Activated CD8-positive, alpha-beta memory T cell treated with anti-CD3 and anti-CD28 coated beads for 24 hours (primary cell): Measurements from ENCODE around the gene PFKL.

Experiments
- DNase-seq: peaks from one replicate; pipeline ENCODE4 v3.0.0-alpha.2; 2020

PFKL gene

DNA sequence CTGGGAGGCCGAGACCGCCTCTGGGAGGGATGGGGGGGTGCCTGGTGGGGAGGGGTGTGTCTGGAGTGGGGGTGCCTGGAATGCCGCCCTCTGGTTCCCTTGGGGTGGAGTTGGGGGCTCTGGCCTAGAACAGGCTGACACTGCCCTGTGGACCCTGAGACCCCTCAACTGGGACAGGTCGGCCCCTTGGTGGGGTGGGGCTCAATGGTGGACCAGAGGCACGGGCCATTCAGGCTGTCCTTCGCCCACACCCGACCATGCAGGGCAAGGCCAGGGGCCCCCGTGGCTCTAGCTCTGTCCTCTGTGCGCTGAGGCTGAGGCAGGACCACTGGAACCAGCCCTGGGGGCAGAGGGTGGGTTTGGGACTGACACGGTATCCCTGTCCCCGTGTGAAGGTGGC lies 14.7 kb downstream of the PFKL start:
- no peak for DNase-seq

DNA sequence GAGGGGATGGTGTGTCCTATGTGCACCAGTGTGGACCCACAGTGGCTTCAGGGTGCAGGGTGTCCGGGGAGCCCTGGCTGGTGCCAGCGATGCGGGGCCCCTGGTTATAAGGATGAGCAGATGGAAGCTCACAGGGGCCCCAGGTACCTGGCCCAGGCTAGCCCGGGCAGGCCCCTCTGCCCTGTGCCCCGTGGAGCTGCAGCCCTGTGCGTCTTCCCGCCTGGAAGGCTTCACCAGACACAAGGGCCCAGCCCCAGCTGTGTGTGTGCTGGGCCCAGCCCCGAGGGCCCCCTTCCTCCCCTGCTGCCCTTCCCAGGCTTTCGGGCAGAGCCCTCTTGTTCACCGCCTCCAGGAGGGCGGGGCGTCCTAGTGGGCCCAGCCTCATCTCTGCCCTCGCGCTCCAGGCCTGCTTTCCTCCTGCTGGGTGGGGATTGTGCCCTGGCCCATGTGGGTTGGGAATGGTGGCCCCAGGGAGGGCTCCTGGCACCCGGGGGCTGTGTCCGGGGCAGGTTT lies 15.9 kb downstream of the PFKL start:
- no peak for DNase-seq

DNA sequence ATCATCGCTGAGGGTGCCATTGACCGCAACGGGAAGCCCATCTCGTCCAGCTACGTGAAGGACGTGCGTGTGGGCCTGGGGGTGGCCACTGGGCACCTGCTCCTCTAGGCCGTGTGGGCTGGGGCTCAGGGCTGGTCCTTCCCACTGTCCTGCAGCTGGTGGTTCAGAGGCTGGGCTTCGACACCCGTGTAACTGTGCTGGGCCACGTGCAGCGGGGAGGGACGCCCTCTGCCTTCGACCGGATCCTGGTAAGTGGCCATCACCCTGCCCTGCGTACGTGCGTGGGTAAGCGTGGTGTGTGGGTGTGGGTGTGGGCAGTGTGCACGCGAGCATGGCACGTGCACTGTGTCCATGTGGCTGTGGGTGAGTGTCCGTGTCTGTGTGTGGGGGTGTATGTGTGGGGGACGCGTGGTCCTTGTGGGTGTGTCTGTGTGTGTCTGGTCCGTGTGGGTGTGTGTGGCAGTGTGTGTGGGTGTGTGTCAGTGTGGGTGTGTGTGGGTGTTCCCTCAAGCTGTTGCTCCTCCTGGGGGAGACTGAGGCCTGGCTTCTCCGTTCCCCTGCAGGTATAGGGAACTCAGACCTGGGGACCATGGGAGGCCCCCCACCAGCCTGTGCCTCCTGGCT lies 16.5 kb downstream of the PFKL start:
- no peak for DNase-seq

DNA sequence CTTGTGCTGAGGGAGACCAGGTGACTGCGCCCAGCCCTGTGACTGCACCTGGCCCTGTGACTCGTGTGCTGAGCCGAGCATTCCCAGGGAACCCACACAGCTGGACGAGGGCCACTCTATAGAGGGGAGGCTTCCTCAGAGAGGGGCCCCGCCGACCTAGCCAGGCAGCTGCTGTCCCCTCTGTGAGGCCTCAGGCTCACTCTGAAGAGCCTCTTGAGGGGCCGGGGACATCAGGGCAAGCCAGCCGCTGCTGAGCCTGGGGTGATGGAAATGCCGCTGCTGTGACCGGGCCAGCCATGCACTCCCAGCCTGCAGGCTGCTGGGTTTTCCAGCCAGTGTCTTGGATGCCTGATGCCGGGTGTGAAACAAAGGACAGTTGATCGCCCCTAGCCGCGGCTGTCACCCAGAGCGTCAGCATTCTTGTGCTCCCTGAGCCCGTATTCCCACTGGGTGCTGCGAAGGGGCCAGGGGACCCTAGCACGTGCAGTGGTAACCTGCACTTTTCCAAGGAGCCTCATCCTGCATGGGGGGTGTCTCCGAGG lies 17.5 kb downstream of the PFKL start:
- no peak for DNase-seq

DNA sequence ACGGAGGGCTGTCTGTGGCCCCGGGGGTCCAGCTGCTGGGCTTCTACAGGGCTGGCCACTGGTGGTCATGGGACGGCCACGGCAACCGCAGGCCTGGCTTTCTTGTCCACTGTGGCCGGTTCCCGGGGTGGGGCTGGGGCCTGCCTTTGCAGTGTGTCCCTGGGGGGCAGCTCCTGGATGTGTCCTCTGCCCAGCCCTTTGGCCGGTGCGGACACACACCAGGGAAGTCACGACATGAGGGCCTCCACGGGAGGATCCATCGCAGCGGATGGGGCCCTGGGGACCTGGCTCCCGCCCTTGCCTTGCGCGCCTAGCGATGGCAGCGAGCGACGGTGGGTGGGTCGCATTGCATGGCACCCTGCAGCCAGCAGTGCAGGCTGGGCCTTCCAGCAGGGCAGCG lies 18.0 kb downstream of the PFKL start:
- no peak for DNase-seq

DNA sequence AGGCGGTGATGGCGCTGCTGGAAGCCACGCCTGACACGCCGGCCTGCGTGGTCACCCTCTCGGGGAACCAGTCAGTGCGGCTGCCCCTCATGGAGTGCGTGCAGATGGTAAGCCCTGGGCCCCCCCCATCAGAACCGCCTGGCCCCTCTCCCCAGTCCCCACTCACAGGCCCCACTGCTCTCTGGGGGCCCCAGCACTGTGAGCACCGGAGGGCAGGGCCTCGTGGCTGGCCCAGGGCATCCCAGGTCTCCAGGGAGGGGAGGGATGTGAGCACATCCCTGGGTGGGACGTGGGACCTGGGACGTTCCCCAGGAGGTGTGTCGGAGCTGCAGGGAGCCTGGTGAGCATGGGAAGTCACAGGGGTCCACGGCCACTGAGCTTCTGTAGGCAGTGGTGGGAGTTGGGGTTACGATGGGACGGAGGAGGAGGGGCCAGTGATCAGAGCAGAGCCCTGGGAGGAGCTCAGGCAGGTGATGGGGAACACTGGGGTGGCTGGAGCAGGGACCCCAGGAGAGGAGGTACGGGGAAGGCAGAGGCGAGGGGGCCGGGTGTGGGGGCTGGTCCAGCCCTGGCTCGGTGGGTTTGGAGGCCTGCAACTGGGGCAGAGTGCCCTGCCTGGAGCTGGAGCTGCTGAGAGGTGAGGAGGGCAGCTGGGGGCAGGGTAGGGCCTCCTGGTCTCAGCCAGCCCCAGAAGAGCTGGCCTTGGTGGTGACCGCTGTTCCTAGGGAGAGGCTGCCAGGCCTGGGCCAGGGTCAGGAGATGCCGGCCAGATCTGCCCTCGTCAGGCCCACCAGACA lies 18.8 kb downstream of the PFKL start:
- DNase-seq: no peak

DNA sequence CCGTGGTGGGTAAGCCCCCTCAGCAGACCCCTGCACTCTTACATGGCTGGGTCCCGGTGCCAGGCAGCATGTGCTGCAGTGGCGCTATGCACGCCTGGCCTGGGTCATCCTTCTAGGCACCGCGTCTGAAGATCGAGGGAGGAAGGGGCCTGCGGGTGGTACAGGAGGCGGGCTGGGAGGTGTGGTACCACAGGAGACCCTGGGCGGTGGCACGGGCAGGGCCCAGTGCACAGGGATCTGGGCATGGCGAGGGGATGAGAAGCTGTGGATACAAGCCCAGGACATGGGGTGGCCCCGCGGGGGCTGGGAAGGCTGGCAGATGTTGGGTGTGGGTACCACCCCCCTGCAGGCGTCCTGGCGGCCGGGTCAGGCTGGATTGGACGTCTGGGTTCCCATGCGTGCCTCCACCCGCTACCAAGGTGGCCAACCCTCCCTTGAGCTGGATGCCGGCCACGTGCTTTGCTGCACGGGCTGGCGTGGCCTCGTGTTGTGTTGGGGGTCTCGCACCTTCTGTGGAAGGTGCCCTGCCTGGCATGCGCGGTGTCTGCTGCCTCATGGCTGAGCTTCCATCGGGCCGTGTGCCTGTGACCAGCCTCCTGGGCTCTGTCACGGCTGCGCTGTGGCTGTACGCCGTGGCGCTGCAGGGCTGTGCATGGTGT lies 19.7 kb downstream of the PFKL start:
- DNase-seq: no peak

DNA sequence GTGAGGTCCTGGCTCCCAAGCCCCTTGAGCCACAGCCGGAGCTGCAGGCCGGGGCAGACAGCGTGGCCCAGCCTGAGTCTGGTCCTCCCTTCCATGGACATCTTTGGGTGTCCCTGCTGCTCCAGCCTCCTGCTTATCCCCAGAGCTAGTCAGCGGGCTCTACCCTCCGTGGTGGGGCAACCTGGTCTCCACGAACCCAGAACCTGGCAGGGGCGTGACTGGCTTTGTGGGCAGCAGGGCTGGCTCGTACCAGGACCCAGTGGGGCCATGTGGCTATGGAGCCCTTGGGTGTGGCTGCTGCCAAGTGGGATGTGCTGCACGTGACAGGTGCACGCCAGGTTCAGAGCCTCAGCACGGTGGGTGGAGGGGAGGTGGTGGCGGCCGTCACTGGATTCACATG lies 21.0 kb downstream of the PFKL start:
- DNase-seq: no peak

DNA sequence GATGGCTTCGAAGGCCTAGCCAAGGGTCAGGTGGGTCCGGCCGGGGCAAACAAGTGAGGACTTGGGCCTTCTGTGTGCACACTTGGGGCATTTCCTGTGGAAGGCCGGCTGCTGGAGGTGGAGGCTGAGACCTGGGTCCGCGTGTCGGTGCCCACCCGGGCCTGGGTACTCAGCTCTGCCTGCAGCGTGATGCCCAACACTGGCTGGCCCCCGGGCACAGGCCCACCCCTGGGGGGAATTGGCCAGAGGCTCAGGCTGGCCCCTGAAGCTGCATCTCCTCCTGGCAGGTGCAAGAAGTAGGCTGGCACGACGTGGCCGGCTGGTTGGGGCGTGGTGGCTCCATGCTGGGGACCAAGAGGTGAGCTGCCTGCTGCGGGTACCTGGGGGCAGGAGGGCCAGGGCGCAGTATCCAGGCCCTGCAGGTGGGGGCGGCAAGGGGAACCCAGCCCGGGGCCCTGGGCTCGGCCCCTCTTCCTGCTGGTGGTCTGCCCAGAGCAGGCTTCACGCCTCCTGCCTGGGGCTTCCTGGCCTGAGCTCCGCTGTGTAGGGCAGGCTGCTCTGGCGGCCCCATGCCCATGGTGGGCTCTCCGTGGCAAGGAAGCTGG lies 22.1 kb downstream of the PFKL start:
- no peak for DNase-seq

DNA sequence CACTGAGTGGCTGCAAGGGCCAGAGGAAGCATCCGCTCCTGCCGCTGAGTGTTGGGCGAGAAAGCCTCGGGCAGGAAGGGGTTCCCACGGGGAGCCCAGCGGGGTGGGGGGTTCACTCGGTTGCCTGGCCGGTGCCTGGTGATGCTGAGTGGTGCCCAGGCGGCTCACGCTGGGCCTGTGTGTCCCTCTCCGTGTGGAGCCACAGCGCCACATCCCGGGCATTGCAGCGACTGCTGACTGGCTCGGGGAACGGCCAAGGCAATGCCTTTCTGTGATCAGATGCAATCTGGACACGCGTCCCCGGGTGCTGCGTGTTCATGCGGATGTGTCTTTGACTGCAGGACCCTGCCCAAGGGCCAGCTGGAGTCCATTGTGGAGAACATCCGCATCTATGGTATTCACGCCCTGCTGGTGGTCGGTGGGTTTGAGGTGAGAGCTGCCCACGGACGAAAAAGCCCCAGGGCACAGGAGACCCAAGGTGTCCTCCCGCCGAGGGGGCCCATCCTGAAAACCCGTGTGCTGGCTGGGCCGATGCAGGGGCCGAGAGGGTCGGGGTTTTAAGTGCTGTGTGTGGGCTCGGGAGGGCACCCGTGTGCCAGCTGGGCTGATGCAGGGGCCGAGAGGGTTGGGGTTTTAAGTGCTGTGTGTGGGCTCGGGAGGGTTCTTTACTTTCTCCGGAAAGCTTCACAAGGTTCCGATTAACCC lies 22.9 kb downstream of the PFKL start:
- DNase-seq: no peak

DNA sequence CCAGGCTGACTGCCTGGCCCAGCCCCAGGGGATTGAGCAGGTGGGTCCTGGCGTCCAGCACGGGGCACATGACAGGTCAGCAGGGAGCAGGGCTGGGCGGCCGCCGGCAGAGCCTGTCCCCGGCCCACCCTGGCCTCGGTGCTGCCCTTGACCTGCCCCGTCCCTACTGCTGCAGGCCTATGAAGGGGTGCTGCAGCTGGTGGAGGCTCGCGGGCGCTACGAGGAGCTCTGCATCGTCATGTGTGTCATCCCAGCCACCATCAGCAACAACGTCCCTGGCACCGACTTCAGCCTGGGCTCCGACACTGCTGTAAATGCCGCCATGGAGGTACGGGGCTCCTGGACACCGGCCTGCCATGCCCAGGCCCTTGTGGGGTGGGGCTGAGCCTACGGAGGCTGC lies 23.7 kb downstream of the PFKL start:
- DNase-seq: no peak

DNA sequence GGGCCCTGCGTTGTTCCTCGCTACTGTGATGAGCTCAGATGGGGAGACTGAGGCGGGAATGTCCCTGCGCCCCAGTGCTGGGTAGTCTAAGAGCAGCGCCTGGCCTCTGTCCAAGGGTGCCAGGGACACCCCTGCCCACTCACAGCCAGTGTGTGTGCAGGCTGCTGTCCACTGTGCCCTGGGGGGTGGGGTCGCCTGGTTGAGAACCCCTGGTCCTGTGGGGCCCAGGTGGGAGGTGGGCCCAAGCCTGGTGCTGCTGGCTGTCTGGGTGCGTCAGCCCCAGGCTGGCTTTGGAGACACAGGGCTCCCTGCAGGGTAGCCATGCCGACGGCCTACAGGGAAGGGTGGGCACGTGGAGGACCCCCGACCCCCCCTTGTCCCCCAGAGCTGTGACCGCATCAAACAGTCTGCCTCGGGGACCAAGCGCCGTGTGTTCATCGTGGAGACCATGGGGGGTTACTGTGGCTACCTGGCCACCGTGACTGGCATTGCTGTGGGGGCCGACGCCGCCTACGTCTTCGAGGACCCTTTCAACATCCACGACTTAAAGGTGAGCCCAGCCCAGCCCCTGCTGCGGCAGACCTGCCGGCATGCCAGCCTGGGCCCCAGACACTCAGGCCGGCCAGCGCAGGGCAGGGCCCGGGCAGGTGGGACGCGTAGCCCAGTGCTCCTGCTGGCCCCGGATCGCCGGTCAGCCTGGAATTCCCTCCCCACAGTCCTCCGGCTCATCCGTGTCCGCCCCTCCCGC lies 24.4 kb downstream of the PFKL start:
- no peak for DNase-seq

DNA sequence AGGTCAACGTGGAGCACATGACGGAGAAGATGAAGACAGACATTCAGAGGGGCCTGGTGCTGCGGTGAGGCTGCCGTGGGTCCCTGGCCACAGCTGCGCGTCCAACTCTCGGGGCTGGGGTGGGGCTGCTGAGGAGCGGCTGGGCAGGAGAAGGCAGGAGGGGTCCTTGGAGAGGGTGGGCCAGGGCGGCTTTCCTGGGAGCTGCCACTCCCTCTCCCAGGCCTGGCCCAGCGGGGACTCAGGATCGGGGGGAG lies 24.9 kb downstream of the PFKL start:
- DNase-seq: no peak

DNA sequence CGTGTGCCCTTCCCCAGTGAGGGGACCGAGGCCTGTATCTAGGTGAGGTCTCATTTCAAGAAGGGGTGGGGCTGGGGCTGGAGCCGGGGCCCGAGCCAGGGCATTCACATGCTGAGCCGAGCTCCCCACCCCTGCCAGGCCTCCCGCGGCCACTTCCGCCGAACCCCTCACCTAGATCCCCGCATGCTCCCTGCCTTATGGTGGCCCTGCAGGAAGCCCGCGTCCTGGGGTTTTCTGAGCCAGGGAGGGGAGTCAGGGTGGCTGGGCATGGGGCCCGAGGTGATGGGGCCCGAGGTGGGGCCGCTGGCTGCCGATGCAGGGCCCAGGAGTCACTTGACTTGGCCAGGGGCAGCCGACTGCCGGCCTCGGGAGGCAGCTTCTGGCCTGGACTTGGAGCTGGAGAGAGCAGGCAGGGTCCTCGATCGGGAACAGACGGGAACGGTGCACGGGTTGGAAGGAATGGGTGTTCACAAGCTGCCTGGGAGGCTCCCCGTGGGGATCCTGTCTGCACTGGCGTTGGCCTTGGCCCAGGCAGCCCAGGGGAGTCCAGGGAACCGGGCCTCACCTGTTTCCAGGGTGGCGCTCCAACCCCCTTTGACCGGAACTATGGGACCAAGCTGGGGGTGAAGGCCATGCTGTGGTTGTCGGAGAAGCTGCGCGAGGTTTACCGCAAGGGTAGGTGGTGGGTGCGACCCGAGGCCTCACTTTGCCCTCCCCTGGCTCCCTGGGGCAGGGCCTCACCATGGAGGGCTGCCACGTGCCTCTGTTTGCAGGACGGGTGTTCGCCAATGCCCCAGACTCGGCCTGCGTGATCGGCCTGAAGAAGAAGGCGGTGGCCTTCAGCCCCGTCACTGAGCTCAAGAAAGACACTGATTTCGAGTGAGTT lies 25.8 kb downstream of the PFKL start:
- DNase-seq: no peak

DNA sequence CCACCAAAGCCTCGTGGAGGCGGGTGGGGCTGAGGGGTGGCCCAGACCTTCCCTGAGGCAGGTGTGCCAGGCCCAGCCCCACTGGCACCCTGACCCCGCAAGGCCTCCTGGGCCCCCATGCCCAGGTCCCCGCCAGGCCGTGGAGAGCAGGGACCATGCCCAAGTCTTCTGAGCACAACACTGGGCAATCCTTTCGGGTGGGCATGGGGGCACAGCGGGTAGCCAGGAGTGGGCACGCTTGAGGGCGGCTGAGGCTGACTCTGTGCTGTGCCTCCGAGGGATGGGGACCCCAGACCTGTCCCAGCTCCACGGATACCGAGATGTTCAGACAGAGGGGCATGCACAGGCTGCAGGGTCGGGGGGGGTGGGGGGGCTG lies 26.4 kb downstream of the PFKL start:
- DNase-seq: no peak

DNA sequence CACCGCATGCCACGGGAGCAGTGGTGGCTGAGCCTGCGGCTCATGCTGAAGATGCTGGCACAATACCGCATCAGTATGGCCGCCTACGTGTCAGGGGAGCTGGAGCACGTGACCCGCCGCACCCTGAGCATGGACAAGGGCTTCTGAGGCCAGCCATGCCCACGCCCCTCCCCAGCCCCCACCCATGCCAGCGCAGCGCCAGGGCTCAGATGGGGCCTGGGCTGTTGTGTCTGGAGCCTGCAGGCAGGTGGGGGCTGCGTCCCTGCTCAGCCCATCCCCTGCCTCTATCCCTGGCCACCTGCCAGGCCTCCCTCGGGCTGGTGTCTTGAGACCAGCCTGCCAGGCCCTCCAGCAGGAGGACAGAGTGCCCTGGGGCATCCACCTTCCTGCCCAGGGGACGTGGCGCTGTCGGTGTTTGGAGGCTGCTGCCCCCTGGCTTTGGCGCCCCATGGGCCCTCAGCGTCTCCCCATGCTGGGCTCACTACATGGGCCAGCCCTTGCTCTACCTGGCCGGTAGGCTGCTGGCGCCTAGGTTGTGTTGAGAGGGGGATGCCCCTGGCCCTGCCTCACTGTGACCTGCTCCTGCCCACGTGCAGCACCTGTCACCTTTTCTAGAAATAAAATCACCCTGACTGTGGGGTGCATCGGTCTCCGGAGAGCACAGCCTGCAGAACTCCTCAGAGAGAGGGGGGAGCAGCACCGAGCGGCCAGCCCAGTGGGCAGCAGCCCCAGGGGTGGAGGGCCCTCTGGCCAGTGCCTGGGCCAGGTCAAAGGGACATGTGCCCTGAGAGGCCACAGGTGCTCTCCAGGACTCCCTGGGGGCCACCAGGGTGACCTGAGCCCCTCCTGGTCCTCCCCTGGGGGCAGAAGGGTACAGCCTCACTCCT lies 27.1 kb downstream of the PFKL start:
- DNase-seq: no peak

DNA sequence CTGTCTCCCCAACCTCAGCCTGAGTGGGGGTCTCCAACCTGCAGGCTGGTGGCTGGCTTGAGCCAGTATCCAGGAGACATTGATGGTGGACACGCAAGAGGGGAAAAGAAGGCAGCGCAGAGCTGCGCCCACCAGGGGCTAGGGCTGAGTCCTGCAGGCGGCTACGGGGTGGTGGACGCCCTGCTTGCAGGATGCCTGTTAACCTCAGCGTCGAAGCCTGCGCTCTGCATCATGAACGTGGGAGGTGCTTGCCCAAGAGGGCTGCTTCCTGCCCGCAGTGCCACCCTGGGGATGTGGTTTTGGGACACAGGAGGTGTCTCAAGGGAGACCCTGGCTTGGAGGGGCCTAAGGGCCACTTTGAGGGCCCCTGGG lies 27.7 kb downstream of the PFKL start:
- no peak for DNase-seq

DNA sequence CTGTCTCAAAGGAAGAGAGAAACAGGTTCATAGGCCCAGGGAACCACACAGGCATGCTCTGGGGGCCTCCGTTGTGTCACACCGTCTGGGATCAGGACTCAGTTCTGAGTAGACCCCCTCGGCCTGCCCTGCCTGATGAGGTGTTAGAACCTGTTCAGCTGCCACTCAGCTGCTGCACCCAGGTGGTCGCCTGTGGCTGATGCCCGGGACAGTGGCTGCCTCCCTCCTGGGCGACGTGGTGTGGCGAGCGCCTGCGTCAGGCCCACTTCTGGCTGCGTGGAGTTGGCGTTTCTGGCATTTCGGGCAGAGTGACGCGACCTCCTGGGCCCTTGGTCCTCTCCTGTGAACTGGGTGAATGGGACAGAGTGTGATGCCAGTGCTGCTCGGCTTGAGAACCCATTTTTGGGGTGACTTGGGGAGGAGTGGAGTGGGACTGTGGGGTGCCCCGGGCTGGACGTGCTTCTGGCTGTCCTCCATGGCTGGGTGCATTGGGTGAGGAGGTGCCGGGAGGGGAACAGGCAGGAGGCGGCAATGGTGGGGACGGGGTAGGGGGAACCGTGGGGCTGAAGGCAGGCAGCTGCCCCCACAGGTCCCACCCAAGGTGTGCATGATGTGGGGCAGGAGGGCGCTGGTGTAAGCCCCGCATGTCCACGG lies 28.5 kb downstream of the PFKL start:
- no peak for DNase-seq

DNA sequence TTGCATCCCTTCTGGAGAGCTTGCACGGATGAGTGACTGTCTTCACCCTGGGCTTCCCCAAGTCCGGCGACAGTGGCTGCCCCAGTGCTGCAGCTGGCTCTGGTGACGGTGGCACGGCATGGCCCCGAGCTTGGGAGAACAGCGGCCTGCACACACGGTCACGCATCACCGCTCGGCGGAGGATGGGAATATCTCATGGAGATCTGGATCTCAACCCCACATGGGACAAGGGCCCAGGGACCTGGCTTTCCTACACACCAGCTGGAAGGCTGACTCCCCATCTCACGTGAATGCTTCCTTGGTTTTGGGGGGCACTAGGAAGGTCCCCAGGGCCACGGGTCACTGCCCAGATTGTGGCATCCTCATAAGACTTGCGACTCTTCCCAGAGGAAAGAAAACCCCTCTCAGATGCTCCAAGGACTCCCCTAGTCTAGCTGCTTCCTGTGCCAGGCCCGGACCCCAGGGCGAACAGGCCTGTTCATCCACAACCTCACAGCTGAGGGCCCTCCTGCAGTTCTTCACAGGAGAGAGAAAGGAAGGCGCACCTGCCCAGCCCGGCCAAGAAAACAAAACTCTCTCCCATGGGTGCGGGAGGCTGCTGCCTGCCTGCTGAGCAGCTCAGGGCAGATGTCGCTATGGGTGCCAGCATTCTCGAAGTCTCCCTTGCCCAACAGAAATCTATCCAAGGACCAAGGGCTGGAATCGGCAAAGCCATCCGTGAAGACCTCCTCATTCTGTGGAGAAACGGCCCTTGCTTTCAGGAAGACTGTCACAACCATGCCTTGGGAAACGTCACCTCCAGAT lies 29.4 kb downstream of the PFKL start:
- DNase-seq: no peak
